SKM-1 (cell line): ENCODE results near the gene FUZ.

Experiments used
- DNase-seq: peaks from one replicate; lab custom pipeline; 2025; ENCODE audit not compliant: unreplicated experiment; lab: John Stamatoyannopoulos, UW

FUZ gene

GRCh38 chr19:49786376-49786820, 26.7 kb downstream of the FUZ start:
- DNase-seq: no peak

GRCh38 chr19:49782515-49782914, 30.6 kb downstream of the FUZ start:
- no peak for DNase-seq

GRCh38 chr19:49781394-49781793, 31.7 kb downstream of the FUZ start:
- no peak for DNase-seq

GRCh38 chr19:49780861-49781260, 32.2 kb downstream of the FUZ start:
- DNase-seq: no peak

- no peak for DNase-seq
These were observed 33.1 kb downstream of the FUZ start for GRCh38 chr19:49779731-49780555.

GRCh38 chr19:49776371-49776764, 36.7 kb downstream of the FUZ start:
- DNase-seq: no peak

GRCh38 chr19:49775742-49776370, 37.2 kb downstream of the FUZ start:
- DNase-seq: no peak

- no peak for DNase-seq
These were observed 38.1 kb downstream of the FUZ start for GRCh38 chr19:49774969-49775368.

GRCh38 chr19:49773663-49774350, 39.3 kb downstream of the FUZ start:
- no peak for DNase-seq

- DNase-seq: no peak
These were observed 40.2 kb downstream of the FUZ start for GRCh38 chr19:49772850-49773432.

- no peak for DNase-seq
These were observed 41.4 kb downstream of the FUZ start for GRCh38 chr19:49771674-49772139.

GRCh38 chr19:49770529-49770928, 42.6 kb downstream of the FUZ start:
- DNase-seq: no peak

- DNase-seq: no peak
These were observed 45.0 kb downstream of the FUZ start for GRCh38 chr19:49767967-49768581.

- no peak for DNase-seq
These were observed 45.7 kb downstream of the FUZ start for GRCh38 chr19:49767381-49767780.

- no peak for DNase-seq
These were observed 46.2 kb downstream of the FUZ start, which contains the start of gene AP2A1 for GRCh38 chr19:49766930-49767299. Gene AP2A1 (plus strand): TSS chr19:49767001. CDS start chr19:49767134, 133 bp downstream.

- peak; percentile 93 for DNase-seq
These were observed 46.8 kb downstream of the FUZ start for GRCh38 chr19:49766007-49766929.

- DNase-seq: no peak
These were observed 48.8 kb downstream of the FUZ start for GRCh38 chr19:49764341-49764740.

- no peak for DNase-seq
These were observed 49.9 kb downstream of the FUZ start, which contains the start of gene TSKS for GRCh38 chr19:49763230-49763629. Gene TSKS (minus strand): TSS chr19:49763306. CDS start chr19:49763247, 59 bp downstream.

- no peak for DNase-seq
These were observed 51.3 kb downstream of the FUZ start for GRCh38 chr19:49761625-49762311.
